Smooth muscle cell (in vitro differentiated cells): ENCODE measurements around the gene RPTN. TPM values are rescaled to one million over a fixed set of nuclear protein-coding genes. Genes with fewer than 3 reads are reported as not detected.

Source experiments
- DNase-seq: peaks from one replicate; lab custom pipeline; 2025; ENCODE audit not compliant: unreplicated experiment; lab: John Stamatoyannopoulos, UW
- H2AFZ ChIP-seq: fragments of 200-600 bp; sonication (generic); 2 replicates; pipeline ENCODE4 v1.6.0; 2016; ENCODE audit warnings: antibody characterized with exemption, low read depth, mild to moderate bottlenecking
- H3F3A ChIP-seq: fragments of 200-600 bp; sonication (generic); 2 replicates; pipeline ENCODE4 v1.6.0; 2017; ENCODE audit warnings: antibody characterized with exemption, low read depth
- H3K27ac ChIP-seq: fragments of 200-600 bp; sonication (generic); 2 replicates; pipeline ENCODE4 v1.5.1; 2016; ENCODE audit warnings: low read depth, mild to moderate bottlenecking
- H3K27me3 ChIP-seq: fragments of 200-600 bp; sonication (generic); 2 replicates; pipeline ENCODE4 v1.6.1; 2016; ENCODE audit warnings: low read depth, mild to moderate bottlenecking
- H3K36me3 ChIP-seq: fragments of 200-600 bp; sonication (generic); 2 replicates; pipeline ENCODE4 v1.5.1; 2016; ENCODE audit warnings: low read depth
- H3K4me1 ChIP-seq: fragments of 200-600 bp; sonication (generic); 2 replicates; pipeline ENCODE4 v1.5.1; 2016; ENCODE audit warnings: low read depth
- H3K4me2 ChIP-seq: fragments of 200-600 bp; sonication (generic); 2 replicates; pipeline ENCODE4 v1.6.0; 2016; ENCODE audit warnings: mild to moderate bottlenecking
- H3K4me3 ChIP-seq: fragments of 200-600 bp; sonication (generic); 2 replicates; pipeline ENCODE4 v1.5.1; 2016; ENCODE audit warnings: mild to moderate bottlenecking
- H3K79me2 ChIP-seq: fragments of 200-600 bp; sonication (generic); 2 replicates; pipeline ENCODE4 v1.6.0; 2016; ENCODE audit warnings: low read depth, mild to moderate bottlenecking
- H3K9ac ChIP-seq: fragments of 200-600 bp; sonication (generic); 2 replicates; pipeline ENCODE4 v1.6.0; 2016; ENCODE audit warnings: low read depth
- H3K9me3 ChIP-seq: fragments of 200-600 bp; sonication (generic); replicated peaks from 2 replicates; pipeline ENCODE4 v1.5.1; 2016; ENCODE audit warnings: low read depth
- H4K20me1 ChIP-seq: fragments of 200-600 bp; sonication (generic); 2 replicates; pipeline ENCODE4 v1.6.0; 2016; ENCODE audit warnings: low read depth
- CTCF ChIP-seq: fragments of 200-600 bp; sonication (generic); IDR thresholded peaks from 2 replicates; pipeline ENCODE4 v1.5.1; 2017; ENCODE audit warnings: borderline replicate concordance, mild to moderate bottlenecking, antibody characterized with exemption; ENCODE audit not compliant: insufficient read depth, poor library complexity, severe bottlenecking
- WGBS: methylation state at CpG from one replicate; pipeline ENCODE4 v1.1.7; 2016; ENCODE audit warnings: low lambda C conversion rate; 5-methylcytosine and 5-hydroxymethylcytosine counted together
- polyA plus RNA-seq: library from polyadenylated mRNA; unstranded; fragments of >200 nt; fragmentation: Nextera tagmentation; extraction: Ambion mirVana; gene quantifications from 2 replicates; pipeline ENCODE4 v1.2.1, GENCODE V29; 2016
- total RNA-seq: library from RNA; depleted of rRNA; stranded (reverse); fragments of >200 nt; gene quantifications from 2 replicates; pipeline ENCODE4 v1.2.3, GENCODE V29; 2014

Gene RPTN
- total and polyA plus RNA-seq, 2 experiments from 2014 or later: not detected

DNA sequence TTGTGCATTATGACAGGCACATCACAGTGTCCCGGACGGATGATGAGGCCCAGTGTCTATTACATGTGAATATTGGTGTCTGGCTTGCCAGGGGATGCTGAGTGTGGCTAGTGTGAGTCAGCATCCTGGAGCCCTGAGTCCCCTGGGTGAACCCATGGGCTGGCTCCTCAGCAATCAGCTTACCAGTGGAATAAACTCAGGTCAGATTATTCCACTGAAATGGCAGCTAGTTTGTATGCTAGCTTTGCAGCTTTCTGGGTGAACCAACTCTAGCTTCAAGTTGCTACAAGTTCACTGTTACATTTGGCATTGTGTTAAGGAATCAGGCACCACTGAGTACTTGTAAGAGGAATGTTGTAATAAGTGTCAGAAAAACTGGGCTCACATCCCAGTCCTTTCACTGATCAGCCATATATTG is 23.9 kb upstream of the RPTN start:
- Histone ChIP-seq H3F3A (no peaks in the 10 kb centered on the region), H4K20me1 (no peaks in the 10 kb centered on the region), H3K27ac (no peak overlapping the region), H3K27me3 (no peaks in the 10 kb centered on the region), H3K79me2 (no peaks in the 10 kb centered on the region), H3K4me3 (no peak overlapping the region), H3K9ac (no peak overlapping the region), H2AFZ (no peak overlapping the region), H3K4me2 (no peak overlapping the region), H3K36me3 (no peaks in the 10 kb centered on the region), H3K9me3 (no peaks in the 10 kb centered on the region), H3K4me1 (no peaks in the 10 kb centered on the region)
- DNase-seq: no peak
- WGBS: 66% methylated on average over 2 of the region's 2 CpGs
- TF ChIP-seq CTCF: no peak

- 73% methylated on average over 2 of the region's 2 CpGs for WGBS
- Histone ChIP-seq H3K36me3 (no peaks in the 10 kb centered on the region), H3K27me3 (no peaks in the 10 kb centered on the region), H3K9ac (no peak overlapping the region), H2AFZ (no peak overlapping the region), H3K4me2 (no peak overlapping the region), H3K4me1 (no peaks in the 10 kb centered on the region), H3K4me3 (no peak overlapping the region), H4K20me1 (no peaks in the 10 kb centered on the region), H3K27ac (no peak overlapping the region), H3K79me2 (no peaks in the 10 kb centered on the region), H3F3A (no peaks in the 10 kb centered on the region), H3K9me3 (no peaks in the 10 kb centered on the region)
- DNase-seq: no peak
- no peak for TF ChIP-seq CTCF
Measured at GRCh38 chr1:152182431-152182830, 23.4 kb upstream of the RPTN start.

DNA sequence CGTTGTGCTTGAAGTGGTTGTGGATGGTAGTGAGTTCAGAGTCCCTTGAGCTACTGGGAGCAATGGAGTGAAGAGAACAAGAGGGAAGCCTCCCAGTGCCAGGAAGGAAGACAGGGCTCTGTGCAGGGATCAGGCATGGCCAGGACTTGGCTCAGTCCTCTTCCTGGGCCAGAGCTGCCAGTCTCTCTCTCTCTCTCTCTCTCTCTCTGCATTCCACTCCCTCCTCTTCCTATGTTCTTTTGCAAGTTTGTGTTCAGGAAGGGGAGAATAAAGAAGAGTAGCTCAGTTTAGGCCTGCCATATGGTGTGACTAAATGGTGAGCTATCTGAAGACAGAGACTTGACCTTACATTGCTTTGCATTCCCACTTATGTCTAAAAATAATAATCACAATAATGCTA is 20.5 kb upstream of the RPTN start:
- Histone ChIP-seq H3K9me3 (no peaks in the 10 kb centered on the region), H3K27me3 (no peaks in the 10 kb centered on the region), H3F3A (no peaks in the 10 kb centered on the region), H3K27ac (no peak overlapping the region), H3K4me1 (no peaks in the 10 kb centered on the region), H4K20me1 (no peaks in the 10 kb centered on the region), H3K4me2 (no peak overlapping the region), H3K4me3 (no peak overlapping the region), H2AFZ (no peak overlapping the region), H3K36me3 (no peaks in the 10 kb centered on the region), H3K9ac (no peak overlapping the region), H3K79me2 (no peaks in the 10 kb centered on the region)
- TF ChIP-seq CTCF: no peak
- no peak for DNase-seq
- WGBS: 89% methylated on average over 1 of the region's 1 CpG

GRCh38 chr1:152170287-152170905 is 11.4 kb upstream of the RPTN start:
- Histone ChIP-seq H2AFZ (no peak overlapping the region), H3K27ac (no peak overlapping the region), H3K27me3 (no peaks in the 10 kb centered on the region), H3K36me3 (no peaks in the 10 kb centered on the region), H3K9ac (no peak overlapping the region), H3K79me2 (no peaks in the 10 kb centered on the region), H3K4me1 (no peaks in the 10 kb centered on the region), H3K9me3 (no peaks in the 10 kb centered on the region), H3K4me3 (no peak overlapping the region), H4K20me1 (no peaks in the 10 kb centered on the region), H3F3A (no peaks in the 10 kb centered on the region), H3K4me2 (no peak overlapping the region)
- WGBS: 60% methylated on average over 5 of the region's 5 CpGs
- TF ChIP-seq CTCF: no peak
- DNase-seq: no peak
